GM19193 (cell line): ENCODE results near the gene KRTAP23-1.

Experiments used
- POLR2A ChIP-seq: IDR thresholded peaks from 4 replicates; pipeline ENCODE4 v1.6.1; 2011; ENCODE audit not compliant: insufficient read depth, insufficient read length; ENCODE audit errors: extremely low read depth

The KRTAP23-1 gene

GRCh38 chr21:30333736-30334135 lies 14.7 kb downstream of the KRTAP23-1 start:
- TF ChIP-seq POLR2A = no peak

GRCh38 chr21:30332681-30333080 lies 15.7 kb downstream of the KRTAP23-1 start:
- TF ChIP-seq POLR2A = no peak

GRCh38 chr21:30329203-30329875 lies 19.1 kb downstream of the KRTAP23-1 start:
- no peak for TF ChIP-seq POLR2A

- TF ChIP-seq POLR2A = no peak
These were observed 22.0 kb downstream of the KRTAP23-1 start for GRCh38 chr21:30326390-30326789.

- TF ChIP-seq POLR2A = no peak
These were observed 28.2 kb downstream of the KRTAP23-1 start, which contains the start of gene KRTAP26-1 for GRCh38 chr21:30320215-30320614. TSS of gene KRTAP26-1 (minus strand) at chr21:30320315. CDS start at chr21:30320035, 280 bp downstream.

GRCh38 chr21:30315701-30316100 lies 32.7 kb downstream of the KRTAP23-1 start:
- no peak for TF ChIP-seq POLR2A

- no peak for TF ChIP-seq POLR2A
These were observed 41.5 kb downstream of the KRTAP23-1 start for GRCh38 chr21:30306884-30307283.

GRCh38 chr21:30305136-30305535 lies 43.3 kb downstream of the KRTAP23-1 start:
- no peak for TF ChIP-seq POLR2A
